D721Med (cell line): ENCODE measurements around the gene HS3ST3B1.

Experiments used
- DNase-seq: peaks from one replicate; pipeline ENCODE4 v3.0.0; 2011; ENCODE audit warnings: low spot score; ENCODE audit not compliant: insufficient read length
- FAIRE-seq: peaks from 2 replicates; lab custom pipeline; 2011; peaks lifted over from hg19 to GRCh38; lab: Jason Lieb, UNC
- CTCF ChIP-seq: IDR thresholded peaks from 2 replicates; pipeline ENCODE4 v1.5.1; 2012; ENCODE audit warnings: mild to moderate bottlenecking, control low read depth; ENCODE audit not compliant: insufficient read depth; ENCODE audit errors: missing control alignments

The HS3ST3B1 gene

GRCh38 chr17:14308636-14308964, 7.7 kb downstream of the HS3ST3B1 start:
- DNase-seq (no peak), FAIRE-seq (no peak)
- no peak for TF ChIP-seq CTCF

GRCh38 chr17:14308965-14309879, 8.3 kb downstream of the HS3ST3B1 start:
- peak; percentile 57 for DNase-seq
- no peak for TF ChIP-seq CTCF
- FAIRE-seq = no peak

- no peak for TF ChIP-seq CTCF
- DNase-seq (no peak), FAIRE-seq (no peak)
Measured at GRCh38 chr17:14310101-14310500, 9.2 kb downstream of the HS3ST3B1 start.

GRCh38 chr17:14310605-14311004, 9.7 kb downstream of the HS3ST3B1 start:
- TF ChIP-seq CTCF = no peak
- DNase-seq = no peak
- FAIRE-seq = no peak

- DNase-seq (no peak), FAIRE-seq (no peak)
- no peak for TF ChIP-seq CTCF
Measured at GRCh38 chr17:14311186-14311705, 10.4 kb downstream of the HS3ST3B1 start.

GRCh38 chr17:14311981-14312380, 11.1 kb downstream of the HS3ST3B1 start:
- TF ChIP-seq CTCF = no peak
- FAIRE-seq (no peak), DNase-seq (no peak)

- TF ChIP-seq CTCF = no peak
- FAIRE-seq (no peak), DNase-seq (no peak)
Measured at GRCh38 chr17:14312522-14312921, 11.6 kb downstream of the HS3ST3B1 start.
